ENCODE data around the gene LRCH3.

The LRCH3 gene

DNA sequence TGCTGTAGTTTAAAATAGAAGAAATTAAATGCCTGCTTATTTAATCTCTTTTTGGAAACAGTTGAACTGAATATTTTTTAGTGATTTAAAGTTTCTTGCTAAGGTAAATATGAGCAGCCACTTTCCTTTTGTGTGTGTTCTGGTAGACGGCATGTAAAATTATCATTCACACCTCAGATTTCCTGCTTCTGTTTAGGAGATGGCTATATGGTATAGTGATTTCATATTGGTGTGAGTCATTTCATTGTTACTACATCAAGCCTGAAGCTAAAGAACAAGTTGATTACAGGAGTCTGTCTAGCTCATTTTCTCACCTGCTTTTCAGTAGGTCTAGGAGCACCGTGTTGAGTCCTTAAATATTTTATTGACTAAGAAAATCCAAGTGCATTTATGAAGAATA lies 2.2 kb downstream of the LRCH3 start:
- no peak for DNase-seq

DNA sequence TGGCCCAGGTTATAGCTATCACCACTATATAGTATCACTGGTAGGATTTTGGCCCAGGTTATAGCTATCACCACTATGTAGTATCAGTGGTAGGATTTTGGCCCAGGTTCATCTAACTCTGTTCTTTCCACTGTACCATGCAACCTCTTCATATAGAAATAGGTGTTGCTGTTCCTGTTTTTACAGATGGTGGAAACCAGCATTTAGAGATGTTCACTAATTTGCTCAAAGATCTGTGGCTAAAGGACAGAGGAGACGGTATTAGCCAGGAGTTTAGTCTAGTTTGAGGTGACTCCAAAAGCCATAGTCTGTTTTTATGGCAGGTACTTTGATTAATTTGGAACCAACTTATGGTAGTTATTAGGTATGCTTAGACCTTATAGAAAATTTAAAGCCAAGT lies 3.1 kb downstream of the LRCH3 start:
- no peak for DNase-seq

DNA sequence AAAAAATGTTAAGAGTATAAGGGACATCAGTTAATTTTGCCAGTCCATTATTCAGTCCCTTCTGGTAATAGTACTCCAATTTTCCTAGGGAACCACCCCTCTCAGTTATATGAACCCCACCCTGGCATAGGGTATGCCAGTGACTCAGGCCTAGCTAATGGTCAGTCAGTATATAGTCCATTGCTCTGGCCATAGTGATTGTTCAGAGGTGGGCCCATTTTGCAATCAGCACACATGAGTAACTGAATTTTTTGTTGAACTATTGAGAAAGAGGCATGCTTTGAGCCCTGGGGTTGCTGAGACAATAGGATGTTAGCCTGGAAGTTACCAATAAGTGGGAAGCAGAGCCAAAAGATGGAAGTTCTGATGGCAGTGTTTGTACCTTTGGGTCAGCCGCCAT lies 4.1 kb downstream of the LRCH3 start:
- DNase-seq, result no peak

DNA sequence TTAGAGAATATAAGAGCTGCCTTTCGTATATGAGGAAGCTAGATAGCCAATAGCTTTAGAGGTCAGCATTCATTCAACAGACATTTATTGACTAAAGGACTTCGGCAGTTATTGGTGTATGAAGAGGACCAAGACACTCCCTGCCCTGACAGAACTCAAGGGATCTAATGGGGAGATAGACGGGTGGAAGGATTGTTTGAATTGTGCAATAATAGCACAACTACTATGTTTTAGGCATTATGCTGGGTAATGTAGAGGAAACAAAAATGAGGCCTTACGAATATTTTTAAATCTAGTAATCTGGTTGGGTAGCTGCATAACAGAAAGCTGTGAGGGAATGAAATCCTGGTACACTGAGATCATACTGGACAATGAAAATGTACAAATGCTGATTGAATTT lies 5.0 kb downstream of the LRCH3 start:
- no peak for DNase-seq

DNA sequence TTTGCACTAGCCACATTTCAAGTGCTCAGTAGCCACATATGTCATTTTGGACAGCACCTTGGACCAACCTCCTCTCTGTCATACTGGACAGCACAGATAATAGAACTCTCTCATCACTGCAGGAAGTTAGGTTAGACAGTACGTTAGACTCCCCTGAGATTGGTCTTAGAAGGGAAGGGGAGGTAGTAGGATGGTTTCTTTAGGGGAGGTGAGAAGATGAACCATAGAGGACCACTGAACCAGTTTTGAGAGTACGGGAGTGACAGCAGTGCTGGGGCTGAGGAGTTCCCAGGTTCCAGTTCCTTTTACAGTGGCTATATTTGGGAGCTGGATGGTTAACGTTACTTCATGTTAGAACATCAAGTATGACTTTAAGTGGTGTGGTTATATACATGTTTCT lies 7.8 kb downstream of the LRCH3 start:
- no peak for DNase-seq

DNA sequence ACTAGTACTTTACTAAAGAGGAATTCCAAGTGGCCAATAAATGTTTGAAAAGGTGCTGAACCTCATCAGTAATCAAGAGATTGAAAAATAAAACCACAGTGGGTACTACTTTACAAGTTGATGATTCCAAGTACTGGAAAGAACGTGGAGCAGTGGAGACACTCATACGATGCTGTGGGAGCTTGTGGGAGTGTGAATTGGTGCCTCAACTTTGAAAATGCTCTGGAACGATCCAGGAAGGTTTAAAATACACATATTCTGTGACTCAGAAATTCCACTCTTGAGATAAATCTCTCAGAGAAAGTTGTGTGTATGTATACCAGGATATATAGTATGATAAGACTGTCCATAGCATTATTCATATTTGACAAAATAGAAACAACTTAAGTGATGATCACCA lies 9.3 kb downstream of the LRCH3 start:
- no peak for DNase-seq

DNA sequence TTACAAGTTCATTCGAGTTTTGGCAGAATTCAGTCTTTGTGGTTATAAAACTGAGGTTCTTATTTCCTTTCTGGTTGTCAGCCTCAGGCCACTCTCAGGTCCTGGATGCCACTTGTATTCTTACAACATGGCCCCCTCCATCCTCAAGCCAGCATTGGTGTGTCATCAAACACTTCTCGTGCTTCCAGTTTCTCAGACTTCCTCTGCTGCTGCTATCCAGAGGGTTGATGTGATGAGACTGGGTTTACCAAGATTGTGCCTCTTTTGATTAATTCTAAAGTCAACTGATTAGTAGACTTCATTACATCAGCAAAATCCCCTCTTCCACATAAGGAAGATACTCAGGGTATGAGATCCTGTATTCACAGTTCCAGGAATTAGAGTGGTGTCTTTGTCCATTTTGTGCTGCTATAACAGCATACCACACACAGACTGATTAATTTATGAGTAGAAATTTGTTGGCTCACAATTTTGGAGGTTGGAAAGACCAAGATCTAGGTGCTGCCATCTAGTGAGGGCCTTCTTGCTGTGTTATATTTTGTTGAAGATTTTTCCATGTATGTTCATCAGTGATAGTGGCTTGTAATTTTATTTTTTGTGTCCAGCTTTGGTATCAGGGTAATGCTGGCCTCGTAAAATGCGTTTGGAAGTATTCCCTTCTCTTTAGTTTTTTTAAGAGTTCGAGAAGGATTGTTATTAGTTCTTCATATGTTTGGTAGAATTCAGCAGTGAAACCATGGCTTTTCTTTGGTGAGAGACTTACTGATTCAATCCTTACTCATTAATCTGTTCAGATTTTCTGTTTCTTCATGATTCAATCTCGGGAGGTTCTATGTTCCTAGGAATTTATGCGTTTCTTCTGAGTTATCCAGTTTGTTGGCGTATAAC lies 11.1 kb downstream of the LRCH3 start:
- no peak for DNase-seq

DNA sequence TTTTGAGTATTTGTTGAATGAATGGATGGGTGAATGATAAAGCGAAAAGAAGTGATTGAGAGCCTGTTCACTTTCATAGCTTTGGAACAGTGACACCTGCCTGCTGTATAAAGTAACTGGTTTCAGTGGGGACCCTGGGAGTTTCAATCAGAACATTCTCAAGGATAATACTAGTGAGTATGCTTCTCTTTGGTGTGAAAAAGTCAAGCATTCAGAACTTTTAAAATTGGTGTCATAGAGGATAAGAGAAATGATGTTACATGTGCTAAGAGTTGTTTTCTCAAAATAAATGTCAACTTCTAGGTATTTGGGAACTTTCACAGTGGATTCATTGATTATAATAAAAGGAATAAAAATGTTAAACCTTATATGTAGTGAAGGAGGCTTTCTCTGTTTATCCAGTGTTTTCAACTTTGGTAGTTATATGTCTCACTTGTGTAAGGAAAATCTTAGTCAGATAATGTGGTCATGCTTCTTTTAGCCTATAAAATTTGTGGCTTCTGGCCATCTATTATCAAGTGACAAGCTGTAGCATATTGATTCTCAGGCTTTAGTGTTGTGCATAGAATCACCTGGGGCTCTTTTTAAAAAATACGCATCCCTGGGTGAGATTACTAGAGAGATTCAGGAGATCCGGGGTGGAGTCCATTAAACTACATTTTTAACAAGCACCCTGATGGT lies 11.9 kb downstream of the LRCH3 start:
- no peak for DNase-seq

DNA sequence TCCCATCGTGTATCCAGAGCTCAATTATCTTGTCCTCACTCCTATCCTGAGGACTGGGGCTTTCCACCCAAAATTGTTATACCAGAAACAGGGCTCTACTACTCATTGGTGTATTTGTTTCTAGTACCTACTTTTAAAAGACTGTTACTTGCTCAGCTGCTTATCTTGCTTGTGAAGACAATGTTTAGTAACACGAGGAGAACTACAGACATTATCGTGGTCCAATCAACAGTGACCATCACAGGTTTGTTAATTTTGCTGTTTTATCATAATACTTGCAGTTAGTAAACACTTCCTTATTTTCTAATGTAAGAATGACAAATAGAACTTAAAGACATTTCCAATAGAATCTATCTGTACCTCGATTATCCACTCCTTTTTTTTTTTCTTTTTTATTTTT lies 13.5 kb downstream of the LRCH3 start:
- DNase-seq, result no peak

DNA sequence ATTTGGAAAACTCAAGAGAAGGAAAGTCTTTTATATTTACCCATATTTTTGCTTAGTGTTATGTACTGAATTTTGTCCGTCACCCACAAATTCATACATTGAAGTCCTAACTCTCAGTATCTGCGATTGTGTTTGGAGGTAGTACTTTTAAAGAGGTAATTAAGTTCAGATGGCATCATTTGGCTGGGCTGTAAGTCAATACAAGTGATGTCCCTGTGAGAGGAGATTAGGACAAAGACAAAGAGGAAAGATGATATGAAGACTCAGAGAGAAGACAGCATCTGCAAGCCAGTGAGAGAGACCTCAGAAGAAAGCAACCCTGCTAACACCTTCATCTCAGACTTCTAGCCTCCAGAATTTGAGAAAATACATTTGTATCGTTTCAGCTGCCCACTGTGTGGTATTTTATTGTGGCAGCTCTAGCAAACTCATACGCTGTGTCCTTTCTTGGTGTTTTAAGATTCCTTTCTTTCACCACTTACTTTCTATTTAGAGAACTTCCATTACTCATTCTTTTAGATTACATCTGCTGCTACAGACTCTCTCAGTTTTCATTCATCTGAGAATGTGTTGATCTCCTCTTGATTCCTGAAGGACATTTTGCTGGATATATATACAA lies 17.0 kb downstream of the LRCH3 start:
- no peak for DNase-seq

DNA sequence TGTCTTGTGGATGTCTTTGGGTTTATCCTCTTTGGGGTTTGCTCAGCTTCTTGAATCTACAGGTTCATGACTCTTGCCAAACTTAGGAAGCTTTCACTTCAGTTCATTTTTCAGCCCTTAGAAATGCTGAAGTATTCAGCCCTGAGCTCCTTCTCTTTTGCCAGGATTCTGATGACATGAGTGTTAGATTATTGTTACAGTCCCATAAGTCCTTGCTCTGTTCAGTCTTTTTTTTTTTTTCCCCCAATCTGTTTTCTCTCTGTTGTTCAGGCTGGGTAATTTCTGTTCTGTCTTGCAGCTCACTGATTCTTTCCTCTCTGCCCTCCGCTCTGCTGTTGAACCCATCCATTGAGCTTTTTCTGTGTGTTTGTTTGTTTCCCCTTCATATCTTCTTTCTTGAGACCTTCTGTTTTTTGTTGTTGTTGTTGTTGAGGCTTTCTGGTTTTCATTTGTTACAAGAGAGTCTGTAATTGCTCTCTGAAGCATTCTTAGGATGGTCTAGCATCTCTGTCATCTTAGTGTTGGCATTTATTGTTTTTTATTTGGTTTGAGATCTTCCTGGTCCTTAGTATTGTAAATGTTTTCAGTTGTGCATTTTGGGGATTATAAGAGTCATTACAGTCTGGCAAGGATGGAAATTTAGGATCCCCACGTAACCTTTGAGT lies 18.4 kb downstream of the LRCH3 start:
- no peak for DNase-seq

DNA sequence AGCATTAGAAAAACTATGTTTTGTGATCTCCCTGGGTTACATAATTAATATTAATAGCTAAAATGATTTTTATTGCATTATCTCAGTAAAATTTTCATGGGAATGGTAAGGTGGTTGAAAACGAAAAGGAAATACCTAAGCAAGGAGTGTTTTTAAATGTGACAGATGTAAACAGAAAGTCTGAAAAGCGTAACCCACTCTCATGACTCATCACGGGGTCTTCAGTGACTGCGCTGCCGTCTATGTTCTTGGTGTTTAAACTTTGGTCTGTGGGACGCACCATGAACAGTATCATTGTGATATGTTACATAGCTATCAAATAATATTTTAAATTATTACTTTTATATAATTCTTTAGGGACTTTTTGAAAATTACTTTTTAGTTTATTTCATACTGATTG lies 19.8 kb downstream of the LRCH3 start:
- no peak for DNase-seq

DNA sequence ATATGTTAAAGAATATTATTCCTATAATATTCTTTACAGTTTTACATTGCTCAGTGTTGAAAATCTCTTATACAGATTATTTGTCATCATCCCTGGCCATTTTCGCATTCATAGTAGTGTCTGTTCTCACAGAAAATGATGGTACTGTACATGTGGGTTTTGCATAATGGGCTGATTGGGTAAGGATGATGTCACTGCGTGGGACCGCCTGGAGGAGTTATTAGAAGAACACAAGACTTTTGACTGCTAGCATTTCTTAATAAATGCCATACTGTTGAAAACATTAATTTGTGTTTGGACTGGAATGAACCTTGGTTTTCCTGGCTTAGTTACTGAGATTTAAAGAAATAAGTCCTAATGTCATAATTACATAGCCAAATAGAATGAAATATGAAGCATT lies 20.3 kb downstream of the LRCH3 start:
- no peak for DNase-seq

DNA sequence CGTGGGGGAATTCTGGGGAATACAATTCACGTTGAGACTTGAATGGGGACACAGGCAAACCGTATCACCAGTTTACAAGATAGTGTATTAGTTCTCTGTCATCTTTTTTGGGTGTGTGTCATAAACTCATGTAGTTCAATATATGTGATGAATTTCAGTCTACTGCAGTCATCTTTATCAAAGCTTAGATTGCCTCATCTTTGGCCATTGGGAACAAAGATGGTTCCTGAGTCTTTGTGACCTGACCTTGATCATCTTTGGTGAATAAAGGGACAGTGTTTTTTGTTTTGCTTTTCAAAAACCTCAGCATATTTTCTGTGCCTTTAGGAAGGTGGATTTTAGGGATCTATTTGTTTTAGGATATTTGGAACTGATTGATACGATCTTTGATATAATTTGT lies 23.3 kb downstream of the LRCH3 start:
- DNase-seq, result no peak

DNA sequence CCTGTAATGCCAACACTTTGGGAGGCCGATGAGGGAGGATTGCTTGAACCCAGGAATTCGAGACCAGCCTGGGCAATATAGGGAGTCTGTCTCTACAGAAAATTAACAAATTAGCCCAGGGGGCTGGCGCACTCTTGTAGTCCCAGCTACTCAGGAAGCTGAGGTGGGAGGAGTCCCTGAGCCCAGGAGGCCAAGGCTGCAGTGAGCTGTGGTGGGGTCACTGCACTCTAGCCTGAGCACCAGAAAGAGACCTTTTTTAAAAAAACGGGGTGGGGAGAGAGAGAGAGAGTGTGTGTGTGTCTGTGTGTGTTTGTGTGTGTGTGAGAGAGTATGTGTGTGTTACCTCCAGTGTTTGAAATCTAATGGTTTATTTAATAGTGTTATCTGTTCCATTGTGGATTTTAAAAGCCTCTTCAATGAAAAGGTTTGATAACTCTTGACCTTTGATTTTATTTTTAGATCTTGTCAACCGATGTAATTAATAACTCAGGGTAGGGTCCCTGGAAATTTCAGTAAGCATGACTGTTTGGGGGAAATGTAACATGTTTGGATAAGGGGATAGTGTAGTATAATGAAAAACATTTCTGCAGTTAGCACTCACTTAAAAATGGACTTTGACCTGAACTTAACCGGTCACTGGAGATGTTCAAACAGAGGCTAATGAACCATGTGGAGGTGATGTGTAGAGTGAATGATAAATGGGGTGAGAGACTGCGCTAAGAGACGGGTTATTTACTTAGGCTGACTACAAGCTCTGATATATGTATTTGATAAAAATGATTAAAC lies 29.7 kb downstream of the LRCH3 start:
- no peak for DNase-seq

DNA sequence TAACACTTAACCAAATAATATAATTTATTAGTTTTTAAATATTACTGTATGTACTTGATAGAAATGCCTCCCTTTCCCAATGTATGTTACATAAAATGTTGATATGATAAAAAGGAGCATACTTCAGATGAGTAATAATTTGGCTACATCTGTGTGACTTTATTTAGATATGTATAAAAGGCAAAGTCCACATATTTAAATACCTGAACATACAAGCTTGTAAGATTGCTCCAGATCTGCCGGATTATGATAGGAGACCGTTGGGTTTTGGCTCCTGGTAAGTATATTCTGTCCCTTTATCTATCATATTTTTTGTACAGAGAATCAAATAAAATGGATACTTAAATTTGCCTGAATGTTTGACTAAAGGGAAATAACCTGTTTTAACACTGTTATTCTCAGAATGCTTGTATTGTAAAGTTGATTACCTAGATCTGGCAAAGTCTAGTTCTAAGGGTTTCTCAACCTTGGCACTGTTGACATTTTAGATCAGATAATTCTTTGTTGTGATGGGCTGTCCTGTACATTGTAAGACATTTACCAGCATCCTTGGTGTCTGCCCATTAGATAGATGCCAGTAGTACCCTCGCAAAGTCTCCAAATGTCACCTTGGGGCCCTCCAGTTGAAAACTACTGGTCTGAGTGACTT lies 38.5 kb downstream of the LRCH3 start:
- no peak for DNase-seq

DNA sequence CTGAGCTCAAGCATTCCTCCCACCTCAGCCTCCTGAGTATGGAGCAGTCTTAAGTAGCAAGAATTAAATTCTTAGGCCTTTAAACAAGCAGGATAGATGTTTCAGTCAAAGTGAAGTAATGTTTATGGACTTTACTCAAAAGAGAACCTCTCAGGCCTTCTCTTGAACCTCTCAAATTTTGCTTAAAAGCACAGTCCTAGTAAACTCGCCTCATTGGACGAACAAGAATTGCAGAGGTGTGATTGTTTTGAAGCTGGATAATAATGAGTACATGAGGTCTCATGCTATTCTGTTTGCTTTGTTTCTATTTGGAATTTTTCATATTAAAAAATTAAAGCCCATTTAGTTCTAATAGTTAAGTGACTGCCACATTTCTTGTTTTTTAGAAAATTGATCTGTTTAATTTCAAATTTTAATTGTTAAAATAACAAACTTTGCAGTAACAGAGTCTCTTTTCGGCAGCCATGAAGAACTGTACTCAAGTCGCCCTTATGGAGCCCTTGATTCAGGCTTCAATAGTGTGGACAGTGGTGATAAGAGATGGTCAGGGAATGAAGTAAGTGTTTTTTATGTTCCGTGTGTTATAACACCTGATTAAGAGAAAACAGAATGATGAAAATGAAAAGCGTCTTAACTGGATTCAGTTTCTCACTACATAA lies 39.4 kb downstream of the LRCH3 start:
- no peak for DNase-seq

DNA sequence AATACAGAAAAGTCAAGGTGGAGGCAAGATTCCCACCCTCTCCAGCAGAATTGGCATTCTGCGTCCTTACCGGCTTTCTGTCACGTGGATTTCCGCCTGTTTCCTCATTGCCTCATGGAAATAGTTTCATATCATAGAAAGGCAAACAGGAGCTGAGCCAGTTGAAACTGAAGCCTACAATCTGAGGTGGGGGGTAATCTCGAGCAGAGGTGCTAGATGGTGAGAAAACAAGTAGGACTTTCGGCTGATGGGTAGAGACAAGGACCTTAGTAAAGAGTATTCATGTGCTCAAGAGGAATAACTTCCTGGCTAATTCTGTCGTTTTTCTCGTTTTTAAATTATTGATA lies 39.9 kb downstream of the LRCH3 start:
- DNase-seq, result no peak

DNA sequence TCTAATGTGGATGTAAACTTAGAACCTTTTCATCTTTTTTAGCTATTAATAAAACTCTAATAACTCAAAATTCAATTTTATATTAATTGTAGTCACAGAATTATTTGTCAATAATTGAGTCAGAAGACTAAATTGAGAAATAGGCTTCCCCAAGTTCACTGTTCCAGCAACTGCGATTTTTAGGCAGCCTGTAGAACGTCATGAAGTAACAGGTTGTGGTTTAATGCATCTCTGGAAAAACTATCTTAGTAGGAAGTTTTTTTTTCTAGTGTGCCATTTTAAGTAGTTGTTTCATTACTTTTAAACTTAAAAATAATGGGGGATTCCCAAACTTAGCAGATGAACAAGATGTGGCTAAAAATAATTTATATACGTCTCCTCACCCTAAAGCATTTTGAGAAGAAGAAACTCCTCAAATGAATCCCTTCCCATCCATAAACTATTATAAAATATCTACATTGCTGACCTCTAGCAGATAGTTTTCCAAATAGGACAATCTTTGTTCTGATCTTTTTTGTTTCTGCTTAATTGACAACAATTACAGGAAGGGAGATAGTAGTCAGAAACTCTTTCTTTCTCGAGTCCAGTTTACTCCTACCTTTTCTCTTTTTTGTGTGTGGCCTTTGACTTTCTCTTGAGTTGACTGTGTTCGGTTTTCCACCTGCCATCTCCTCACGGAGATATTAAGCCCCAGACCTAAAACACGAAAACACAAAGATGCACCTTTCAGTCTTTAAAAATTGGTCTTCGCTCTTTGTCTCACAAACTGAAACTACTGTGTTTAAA lies 43.1 kb downstream of the LRCH3 start:
- no peak for DNase-seq

DNA sequence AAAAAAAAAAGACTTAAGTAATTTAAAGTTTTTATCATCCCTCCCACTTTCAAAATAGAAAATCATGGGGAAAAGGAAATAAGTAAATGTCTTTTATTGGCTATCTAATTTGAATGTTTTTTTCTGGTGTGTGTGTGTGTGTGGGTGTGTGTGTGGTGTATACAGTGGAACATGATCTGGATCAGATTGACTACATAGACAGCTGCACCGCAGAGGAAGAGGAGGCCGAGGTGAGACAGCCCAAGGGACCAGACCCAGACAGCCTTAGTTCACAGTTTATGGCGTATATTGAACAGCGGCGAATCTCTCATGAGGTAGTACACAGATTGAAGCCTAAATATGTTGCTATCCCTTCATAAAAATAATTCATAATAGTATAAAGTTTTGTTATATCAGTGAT lies 44.5 kb downstream of the LRCH3 start:
- DNase-seq, result no peak

DNA sequence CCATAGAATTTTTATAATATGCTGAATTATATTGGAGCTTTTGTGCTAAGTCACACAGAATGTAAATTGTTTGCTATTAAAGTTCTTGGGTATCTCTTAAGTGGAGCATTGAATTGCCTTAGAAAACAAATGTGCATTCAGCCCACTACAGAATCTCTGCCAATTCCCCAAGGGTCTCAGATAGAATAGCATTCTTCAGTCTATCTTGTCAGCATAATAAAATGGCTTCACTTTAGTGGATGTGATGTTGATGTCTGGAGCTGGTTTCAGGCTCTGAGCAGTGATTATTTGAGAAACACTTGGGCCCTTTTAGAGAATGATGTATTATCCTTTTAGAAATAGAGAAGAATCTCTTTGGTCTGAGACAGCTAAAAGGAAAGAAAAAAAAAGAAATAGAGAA lies 45.2 kb downstream of the LRCH3 start:
- no peak for DNase-seq

Measured in activated T-cell treated with anti-CD3 and anti-CD28 coated beads, Interleukin-2, amount 50 U/mL, for 1 hour (primary cell).